HepG2 (cell line): Measurements from ENCODE around the gene FGF14. TPM values are rescaled to one million over a fixed set of nuclear protein-coding genes. Genes with fewer than 3 reads are reported as not detected.
A peak's percentile ranks its signal among the peaks of the same experiment; 100 is the strongest.

ENCODE experiments used
- ATAC-seq: fragments of 200-7000 bp; cut with Tn5 transposase; 3 replicates; pipeline ENCODE4 v1.9.1; 2020; ENCODE audit warnings: mild to moderate bottlenecking, moderate library complexity
- Bru-seq: library from RNA; stranded (reverse); fragments of 400-500 nt; gene quantifications from one replicate; lab custom pipeline; 2021; lab: Mats Ljungman, UMichigan
- BruChase-seq, 2 experiments: library from RNA; stranded (reverse); fragments of 400-500 nt; gene quantifications; one replicate each; lab custom pipeline; 2021; lab: Mats Ljungman, UMichigan
- BruUV-seq: library from RNA; stranded (reverse); fragments of 400-500 nt; replicated peaks from 2 replicates; lab custom pipeline; 2021; lab: Mats Ljungman, UMichigan
- CTCF ChIA-PET: fragments of 300-600 bp; formaldehyde crosslinking; extraction: SDS; loops from one replicate; lab custom pipeline; 2021; ENCODE audit warnings: low total read pairs, inconsistent platforms, low intra/inter-chr PET ratio; lab: Yijun Ruan, JAX
- POLR2A ChIA-PET: fragments of 350-600 bp; sonication (Branson Sonifier 250); formaldehyde crosslinking; loops from one replicate; lab custom pipeline; 2020; ENCODE audit warnings: antibody characterized with exemption, inconsistent platforms; lab: Yijun Ruan, JAX
- DNase-seq: peaks from one replicate; pipeline ENCODE4 v3.0.0-alpha.2; 2015; ENCODE audit warnings: low spot score
- FAIRE-seq: peaks from 3 replicates; lab custom pipeline; 2011; peaks lifted over from hg19 to GRCh38; lab: Jason Lieb, UNC
- H2AFZ ChIP-seq: one replicate; pipeline ENCODE4 v1.6.1; 2011; ENCODE audit warnings: low read length, inconsistent platforms
- H3K27ac ChIP-seq: fragments of 300-600 bp; 3 replicates; pipeline ENCODE4 v1.8.0; 2011; ENCODE audit warnings: mixed run types, mild to moderate bottlenecking, mixed read lengths, low read length, inconsistent platforms; ENCODE audit not compliant: insufficient read depth; ENCODE audit errors: extremely low read length
- H3K27me3 ChIP-seq, 2 experiments: fragments of 200-600 bp in 1 of 2; 2 replicates in 1 of 2; 3 replicates in 1 of 2; pipeline versions ENCODE4 v1.6.0 to v1.8.0; 2011; ENCODE audit warnings: low read length in 2 of 2, mild to moderate bottlenecking in 2 of 2, moderate library complexity in 2 of 2, inconsistent platforms in 1 of 2; ENCODE audit not compliant: insufficient read depth in 2 of 2, control insufficient read depth in 1 of 2
- H3K36me3 ChIP-seq, 2 experiments: fragments of 200-600 bp in 1 of 2; replicated peaks in 1 of 2; 2 replicates in 1 of 2; 3 replicates in 1 of 2; pipeline versions ENCODE4 v1.5.1 to v1.8.0; 2011; ENCODE audit warnings: low read length in 2 of 2, inconsistent platforms in 1 of 2; ENCODE audit not compliant: insufficient read depth in 2 of 2, control insufficient read depth in 1 of 2
- H3K4me1 ChIP-seq: 2 replicates; pipeline ENCODE4 v1.5.1; 2012; ENCODE audit warnings: low read length, inconsistent platforms; ENCODE audit not compliant: insufficient read depth
- H3K4me2 ChIP-seq: 2 replicates; pipeline ENCODE4 v1.6.0; 2011; ENCODE audit warnings: low read depth, low read length, inconsistent platforms
- H3K4me3 ChIP-seq, 3 experiments: fragments of 200-600 bp in 1 of 3; sonication (generic), shearing (Covaris generic) in 1 of 3; replicated peaks in 1 of 3; 2 replicates each; pipeline ENCODE4 v1.5.1; 2011 to 2016; ENCODE audit warnings: low read length in 3 of 3, inconsistent platforms in 2 of 3, low read depth in 2 of 3, mild to moderate bottlenecking in 2 of 3, control low read depth in 1 of 3, mixed read lengths in 1 of 3; ENCODE audit not compliant: insufficient read depth in 1 of 3
- H3K79me2 ChIP-seq: one replicate; pipeline ENCODE4 v1.6.1; 2011; ENCODE audit warnings: low read length, inconsistent platforms; ENCODE audit not compliant: insufficient read depth
- H3K9ac ChIP-seq: 2 replicates; pipeline ENCODE4 v1.6.0; 2011; ENCODE audit warnings: mild to moderate bottlenecking, low read depth, low read length, inconsistent platforms; ENCODE audit not compliant: insufficient read depth
- H3K9me3 ChIP-seq: 2 replicates; pipeline ENCODE4 v1.5.1; 2012; ENCODE audit warnings: mild to moderate bottlenecking, low read length
- H4K20me1 ChIP-seq: 2 replicates; pipeline ENCODE4 v1.6.0; 2011; ENCODE audit warnings: inconsistent platforms, mild to moderate bottlenecking, low read length, moderate library complexity; ENCODE audit not compliant: insufficient read depth
- NFE2L2 ChIP-seq: fragments of 150-350 bp; IDR thresholded peaks from 2 replicates; pipeline ENCODE4 v1.6.1; 2014; ENCODE audit warnings: low read length
- NFYB ChIP-seq: sonication (generic); formaldehyde crosslinking; IDR thresholded peaks from 2 replicates; pipeline ENCODE4 v1.4.0; 2020; ENCODE audit warnings: missing genetic modification reagents
- SMYD3 ChIP-seq: sonication (generic); formaldehyde crosslinking; IDR thresholded peaks from 2 replicates; pipeline ENCODE4 v1.8.1; 2023; ENCODE audit warnings: mild to moderate bottlenecking, missing genetic modification reagents
- WGBS: methylation state at CpG from one replicate; pipeline ENCODE4 v1.1.6; 2017; ENCODE audit warnings: low lambda C conversion rate; 5-methylcytosine and 5-hydroxymethylcytosine counted together
- in situ Hi-C: cut with HindIII; loops from 2 replicates; pipeline ENCODE4 v1.10.0; 2017; ENCODE audit warnings: low pct_unique_long_range_greater_than_20kb; ENCODE audit not compliant: extremely low pct_ligation_motif_present
- intact Hi-C: fragments of 100-400 bp; cut with micrococcal nuclease; formaldehyde crosslinking; loops from one replicate; pipeline ENCODE4 v1.10.0; 2022; ENCODE audit not compliant: unreplicated experiment
- long read RNA-seq, 2 experiments: library from RNA in 1 of 2; library from polyadenylated mRNA in 1 of 2; stranded (forward) in 1 of 2; unstranded in 1 of 2; transcript quantifications; one replicate each; pipeline ENCODE4 v2.0.0, GENCODE V29; 2019 to 2022
- polyA minus RNA-seq, 3 experiments: library from RNA; depleted of rRNA, polyadenylated mRNA; stranded (reverse); fragments of >200 nt; gene quantifications; 2 replicates each; pipeline ENCODE4 v1.2.3, GENCODE V29; 2011; ENCODE audit warnings: low replicate concordance in 1 of 3
- polyA plus RNA-seq, 8 experiments: library from polyadenylated mRNA; depleted of rRNA in 3 of 8; stranded (reverse) in 7 of 8; unstranded in 1 of 8; fragments of >200 nt; fragmentation: Illumina TruSeq in 4 of 8; extraction: Trizol in 4 of 8; gene quantifications; 2 replicates each; pipeline versions ENCODE4 v1.2.1 to v1.2.3, GENCODE V29; 2011 to 2016; ENCODE audit warnings: low read depth in 4 of 8, missing spikeins in 1 of 8, mixed read lengths in 1 of 8; ENCODE audit not compliant: insufficient read depth in 1 of 8
- total RNA-seq, 5 experiments: library from RNA; depleted of rRNA; stranded (reverse); fragments of >200 nt; fragmentation: Illumina TruSeq; extraction: Trizol; gene quantifications; 2 replicates each; pipeline ENCODE4 v1.2.3, GENCODE V29; 2016; ENCODE audit warnings: low read depth in 1 of 5

The FGF14 gene
- total RNA-seq (2016; rRNA removed; fragmentation: Illumina TruSeq; extraction: Trizol) = not detected in 2 replicates
- not detected in 2 replicates for total RNA-seq (2016; cell fraction: cytosol; rRNA removed; fragmentation: Illumina TruSeq; extraction: Trizol; ENCODE audit: low read depth)
- not detected in 2 replicates for total RNA-seq (2016; cell fraction: insoluble cytoplasmic fraction; rRNA removed; fragmentation: Illumina TruSeq; extraction: Trizol)
- total RNA-seq (2016; cell fraction: membrane; rRNA removed; fragmentation: Illumina TruSeq; extraction: Trizol) = not detected in 2 replicates
- total RNA-seq (2016; cell fraction: nucleus; rRNA removed; fragmentation: Illumina TruSeq; extraction: Trizol) = not detected in 2 replicates
- polyA plus RNA-seq (2011; rRNA removed) = not detected in 2 replicates
- not detected in 2 replicates for polyA plus RNA-seq (2011; cell fraction: cytosol; rRNA removed)
- not detected in 2 replicates for polyA plus RNA-seq (2011; cell fraction: nucleus; rRNA removed)
- polyA plus RNA-seq (2012) = not detected in 2 replicates
- polyA plus RNA-seq (2016; cell fraction: cytosol; fragmentation: Illumina TruSeq; extraction: Trizol; ENCODE audit: low read depth) = not detected in 2 replicates
- polyA plus RNA-seq (2016; cell fraction: insoluble cytoplasmic fraction; fragmentation: Illumina TruSeq; extraction: Trizol; ENCODE audit: low read depth) = not detected in 2 replicates
- not detected in 2 replicates for polyA plus RNA-seq (2016; cell fraction: membrane; fragmentation: Illumina TruSeq; extraction: Trizol; ENCODE audit: low read depth)
- polyA plus RNA-seq (2016; cell fraction: nucleus; fragmentation: Illumina TruSeq; extraction: Trizol; ENCODE audit: insufficient read depth, low read depth) = not detected in 2 replicates
- not detected in 2 replicates for polyA minus RNA-seq (2011; rRNA and poly(A)+ RNA removed; ENCODE audit: low replicate concordance)
- not detected in 2 replicates for polyA minus RNA-seq (2011; cell fraction: cytosol; rRNA and poly(A)+ RNA removed)
- not detected in 2 replicates for polyA minus RNA-seq (2011; cell fraction: nucleus; rRNA and poly(A)+ RNA removed)
- percentile 0 among the genes with signal in this experiment for Bru-seq, nascent RNA
- not detected for BruChase-seq, experiment 1, labeled RNA remaining after a 6-hour chase
- percentile 0 among the genes with signal in this experiment for BruChase-seq, experiment 2, labeled RNA remaining after a 2-hour chase
- long read RNA-seq, experiment 1 = 0 reads
- long read RNA-seq, experiment 2 = 0 reads

DNA sequence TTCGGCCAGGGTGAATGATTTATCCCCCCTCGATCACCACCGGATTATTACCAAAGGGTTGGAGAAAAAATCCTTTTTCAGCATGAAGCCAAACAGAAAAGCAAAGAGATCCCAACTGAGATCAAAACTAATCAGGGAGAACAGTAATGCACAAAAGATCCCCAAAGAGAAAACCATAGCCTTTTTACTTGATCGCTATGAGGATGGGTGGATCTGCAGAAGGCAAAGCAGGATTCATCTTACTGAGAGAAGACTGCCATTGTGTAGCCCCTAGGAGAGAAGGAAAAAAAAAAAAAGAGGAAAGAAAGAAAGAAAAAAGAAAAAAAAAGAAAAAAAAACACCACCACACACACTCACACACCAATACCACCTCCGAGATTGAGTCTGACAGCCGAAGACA is at the start of gene FGF14:
Gene FGF14, minus strand, starts transcription at position 283 of the 400 bp plus-strand sequence.
- no peaks in the 10 kb centered on the region for H3K36me3 ChIP-seq
- ChIA-PET CTCF (no interaction called here), POLR2A (no interaction called here)
- peaks cover 0 to 22% of the 10 kb centered on the region in 2 experiments; a peak in 3 of 5 replicates for H3K27me3 ChIP-seq
- no TSS peak for BruUV-seq
- DNase-seq = no peak
- WGBS = 46% methylated on average over 6 of the region's 6 CpGs
- no peak within 1 kb of the TSS for H3K9ac ChIP-seq
- H3K4me1 ChIP-seq = no peaks in the 10 kb centered on the region
- no peak within 1 kb of the TSS for H2AFZ ChIP-seq
- no peaks in the 10 kb centered on the region for H3K9me3 ChIP-seq
- no peaks in the 10 kb centered on the region for H4K20me1 ChIP-seq
- ATAC-seq = no peak
- no peaks in the 10 kb centered on the region for H3K79me2 ChIP-seq
- in situ Hi-C loops = no loop called here
- no peak for TF ChIP-seq SMYD3 (CRISPR knock-in tag)
- no peak within 1 kb of the TSS for H3K4me2 ChIP-seq
- FAIRE-seq = no peak
- no peak within 1 kb of the TSS for H3K4me3 ChIP-seq
- intact Hi-C loops = no loop called here
- H3K27ac ChIP-seq = no peak within 1 kb of the TSS

DNA sequence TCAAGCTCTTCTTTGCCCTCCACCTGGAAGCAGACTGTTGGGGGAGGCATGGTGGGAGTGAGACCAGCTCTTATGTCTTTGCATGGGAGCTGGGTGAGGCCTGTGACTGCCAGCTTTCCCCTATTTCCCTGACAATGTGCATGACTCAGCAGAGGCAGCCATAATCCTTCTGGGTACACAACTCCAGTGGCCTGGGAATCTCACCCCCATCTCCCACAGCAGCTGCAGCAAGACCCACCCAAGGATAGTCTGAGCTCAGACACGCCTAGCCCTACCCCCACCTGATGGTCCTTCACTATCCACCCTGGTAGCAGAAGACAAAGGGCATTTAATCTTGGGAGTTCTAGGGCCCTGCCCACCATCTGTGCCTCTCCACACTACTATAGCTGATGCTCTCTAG is 41.4 kb upstream of the FGF14 start:
- BruUV-seq = no TSS peak
- no peak for FAIRE-seq

More for the DNA sequence above, 41.4 kb upstream of the FGF14 start:
- WGBS = no CpG with 5 or more reads among the region's 1 CpG
- H3K9ac ChIP-seq = no peak overlapping the region
- DNase-seq = no peak
- no peaks in the 10 kb centered on the region for H4K20me1 ChIP-seq
- no peaks in the 10 kb centered on the region for H3K27me3 ChIP-seq
- no peaks in the 10 kb centered on the region for H3K4me1 ChIP-seq
- in situ Hi-C loops = no loop called here
- intact Hi-C loops = no loop called here
- TF ChIP-seq NFYB = no peak
- TF ChIP-seq NFE2L2 = peak; percentile 6; the same call in 1 of the 2 replicates
- TF ChIP-seq, all 625 proteins: peak for 1
- Histone ChIP-seq H3K36me3 (no peaks in the 10 kb centered on the region), H3K4me3 (no peak overlapping the region), H3K4me2 (no peak overlapping the region), H3K79me2 (no peaks in the 10 kb centered on the region), H2AFZ (no peak overlapping the region), H3K9me3 (no peaks in the 10 kb centered on the region), H3K27ac (no peak overlapping the region)
- POLR2A ChIA-PET = no interaction called here
- CTCF ChIA-PET = no interaction called here
- ATAC-seq = no peak
